Muscle of arm (tissue), 12 donors: Measurements from ENCODE around the gene TBL1X. TPM values are rescaled to one million over a fixed set of nuclear protein-coding genes. Genes with fewer than 3 reads are reported as not detected.

ENCODE experiments used
- DNase-seq: peaks from one replicate; pipeline ENCODE4 v3.0.0-alpha.2; 2013
- polyA plus RNA-seq, 12 donors: library from polyadenylated mRNA; unstranded; fragments of 120-200 nt; gene quantifications; one replicate each; pipeline ENCODE4 v1.2.1, GENCODE V29; 2013; ENCODE audit not compliant: insufficient read length in 12 of 12

The TBL1X gene
- polyA plus RNA-seq, 12 donors = 7.8 to 21.0 (median 12.3) TPM; not detected in 1

GRCh38 chrX:9703406-9703805 is 238.5 kb downstream of the TBL1X start:
- DNase-seq = no peak

GRCh38 chrX:9704876-9705465 is 240.1 kb downstream of the TBL1X start:
- no peak for DNase-seq

- DNase-seq = no peak
Measured at GRCh38 chrX:9706421-9706820, 241.6 kb downstream of the TBL1X start.

- peak; percentile 3 for DNase-seq
Measured at GRCh38 chrX:9707306-9708033, 242.6 kb downstream of the TBL1X start.

GRCh38 chrX:9708086-9708485 is 243.2 kb downstream of the TBL1X start:
- DNase-seq = no peak

GRCh38 chrX:9708923-9709553 is 244.2 kb downstream of the TBL1X start:
- DNase-seq = peak; percentile 82

- no peak for DNase-seq
Measured at GRCh38 chrX:9710332-9710731, 245.5 kb downstream of the TBL1X start.

GRCh38 chrX:9717376-9717775 is 252.5 kb downstream of the TBL1X start:
- no peak for DNase-seq

- DNase-seq = no peak
Measured at GRCh38 chrX:9724711-9725110, 259.9 kb downstream of the TBL1X start.

GRCh38 chrX:9728261-9728660 is 263.4 kb downstream of the TBL1X start:
- DNase-seq = no peak

- DNase-seq = no peak
Measured at GRCh38 chrX:9729171-9729885, 264.5 kb downstream of the TBL1X start.

GRCh38 chrX:9730078-9730477 is 265.2 kb downstream of the TBL1X start:
- DNase-seq = no peak

- no peak for DNase-seq
Measured at GRCh38 chrX:9730752-9731151, 265.9 kb downstream of the TBL1X start.

GRCh38 chrX:9737363-9737762 is 272.5 kb downstream of the TBL1X start:
- DNase-seq = no peak

- no peak for DNase-seq
Measured at GRCh38 chrX:9738151-9738550, 273.3 kb downstream of the TBL1X start.

- no peak for DNase-seq
Measured at GRCh38 chrX:9739130-9739529, 274.3 kb downstream of the TBL1X start.

GRCh38 chrX:9745417-9746115 is 280.7 kb downstream of the TBL1X start:
- DNase-seq = no peak

GRCh38 chrX:9746148-9746888 is 281.5 kb downstream of the TBL1X start:
- DNase-seq = no peak

- no peak for DNase-seq
Measured at GRCh38 chrX:9747644-9748043, 282.8 kb downstream of the TBL1X start.

GRCh38 chrX:9749146-9749692 is 284.4 kb downstream of the TBL1X start:
- no peak for DNase-seq

GRCh38 chrX:9757366-9757765 is 292.5 kb downstream of the TBL1X start:
- DNase-seq = no peak
